Astrocyte (in vitro differentiated cells and primary cell): ENCODE data around the gene ATP1B2. TPM values are rescaled to one million over a fixed set of nuclear protein-coding genes. Genes with fewer than 3 reads are reported as not detected.

Experiments used
- DNase-seq: peaks from one replicate; pipeline ENCODE4 v3.0.0-alpha.2; 2010; ENCODE audit warnings: low read depth
- FAIRE-seq: peaks from 2 replicates; lab custom pipeline; 2011; peaks lifted over from hg19 to GRCh38; lab: Jason Lieb, UNC
- H2AFZ ChIP-seq: 2 replicates; pipeline ENCODE4 v1.6.0; 2012; ENCODE audit warnings: low read depth, low read length, inconsistent platforms
- H3K27ac ChIP-seq: 2 replicates; pipeline ENCODE4 v1.5.1; 2011; ENCODE audit warnings: low read depth, low read length, inconsistent platforms
- H3K27me3 ChIP-seq: 2 replicates; pipeline ENCODE4 v1.6.0; 2011; ENCODE audit warnings: low read length, inconsistent platforms; ENCODE audit not compliant: insufficient read depth
- H3K36me3 ChIP-seq: 2 replicates; pipeline ENCODE4 v1.5.1; 2011; ENCODE audit warnings: low read length, inconsistent platforms; ENCODE audit not compliant: insufficient read depth
- H3K4me1 ChIP-seq: 2 replicates; pipeline ENCODE4 v1.5.1; 2011; ENCODE audit warnings: low read length, inconsistent platforms; ENCODE audit not compliant: insufficient read depth
- H3K4me2 ChIP-seq: 2 replicates; pipeline ENCODE4 v1.6.0; 2012; ENCODE audit warnings: low read length, inconsistent platforms
- H3K4me3 ChIP-seq: 2 replicates; pipeline ENCODE4 v1.5.1; 2011; ENCODE audit warnings: low read depth, mild to moderate bottlenecking, low read length, inconsistent platforms; ENCODE audit not compliant: insufficient read depth
- H3K79me2 ChIP-seq: 2 replicates; pipeline ENCODE4 v1.6.0; 2012; ENCODE audit warnings: mild to moderate bottlenecking, low read length, inconsistent platforms; ENCODE audit not compliant: insufficient read depth
- H3K9ac ChIP-seq: 2 replicates; pipeline ENCODE4 v1.6.0; 2012; ENCODE audit warnings: mild to moderate bottlenecking, low read length, inconsistent platforms
- H3K9me3 ChIP-seq: 2 replicates; pipeline ENCODE4 v1.5.1; 2012; ENCODE audit warnings: low read depth, mild to moderate bottlenecking, low read length, inconsistent platforms; ENCODE audit not compliant: insufficient read depth
- H4K20me1 ChIP-seq: 2 replicates; pipeline ENCODE4 v1.6.0; 2012; ENCODE audit warnings: low read length, inconsistent platforms; ENCODE audit not compliant: insufficient read depth
- H3K27ac Mint-ChIP-seq: one replicate; pipeline ENCODE4 v1.8.0; 2021; ENCODE audit warnings: mild to moderate bottlenecking, mixed read lengths; ENCODE audit not compliant: unreplicated experiment
- H3K27me3 Mint-ChIP-seq: one replicate; pipeline ENCODE4 v1.8.0; 2021; ENCODE audit warnings: low read depth, mixed read lengths; ENCODE audit not compliant: unreplicated experiment
- H3K36me3 Mint-ChIP-seq: one replicate; pipeline ENCODE4 v1.8.0; 2021; ENCODE audit warnings: low read depth, mixed read lengths; ENCODE audit not compliant: unreplicated experiment
- H3K4me1 Mint-ChIP-seq: one replicate; pipeline ENCODE4 v1.8.0; 2021; ENCODE audit warnings: low read depth, mixed read lengths; ENCODE audit not compliant: unreplicated experiment
- H3K4me3 Mint-ChIP-seq: one replicate; pipeline ENCODE4 v1.8.0; 2021; ENCODE audit warnings: mild to moderate bottlenecking, moderate library complexity, mixed read lengths; ENCODE audit not compliant: unreplicated experiment
- H3K9me3 Mint-ChIP-seq: one replicate; pipeline ENCODE4 v1.8.0; 2021; ENCODE audit warnings: mild to moderate bottlenecking, mixed read lengths; ENCODE audit not compliant: unreplicated experiment
- EZH2 ChIP-seq: IDR thresholded peaks from 2 replicates; pipeline ENCODE4 v1.6.1; 2012; ENCODE audit warnings: mild to moderate bottlenecking, low read length, inconsistent platforms; ENCODE audit not compliant: insufficient read depth
- total RNA-seq: library from RNA; stranded (reverse); gene quantifications from 2 replicates; pipeline ENCODE4 v1.2.1, GENCODE V29; 2021
- TF ChIP-seq, protein P1 (sequence below): IDR thresholded peaks from 2 replicates; pipeline ENCODE4 v1.5.1; 2011; ENCODE audit warnings: low read depth, mild to moderate bottlenecking, inconsistent platforms, low read length, moderate library complexity; ENCODE audit not compliant: insufficient read depth

ATP1B2 gene
- total RNA-seq, 1 donor from 2014 or later: 0.89 TPM

DNA sequence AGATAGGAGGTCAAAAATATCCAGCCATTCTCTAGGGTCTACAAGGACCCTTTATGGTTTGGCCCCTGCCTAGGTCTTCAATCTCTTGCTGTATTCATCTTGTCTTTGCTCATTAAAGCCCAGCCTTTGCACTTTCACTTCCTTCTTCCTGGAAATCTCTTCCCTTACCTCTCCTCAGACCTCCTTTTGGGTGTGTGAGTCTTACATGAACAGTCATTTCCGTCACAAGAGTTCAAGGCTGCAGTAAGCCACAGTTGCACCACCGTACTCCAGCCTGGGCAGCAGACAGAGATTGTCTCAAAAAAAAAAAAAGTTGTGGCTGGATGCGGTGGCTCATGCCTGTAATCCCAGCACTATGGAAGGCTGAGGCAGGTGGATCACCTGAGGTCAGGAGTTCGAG, 6.0 kb upstream of the ATP1B2 start:
- H3K4me3 ChIP-seq: no peak overlapping the region
- no peaks in the 10 kb centered on the region for H3K79me2 ChIP-seq
- FAIRE-seq: no peak
- no peaks in the 10 kb centered on the region for H3K4me1 ChIP-seq
- DNase-seq: no peak
- no peak overlapping the region for H2AFZ ChIP-seq
- H3K36me3 ChIP-seq: no peaks in the 10 kb centered on the region
- Mint-ChIP-seq H3K9me3 (peaks cover 4% of the 10 kb centered on the region), H3K4me1 (no peaks in the 10 kb centered on the region), H3K36me3 (peaks cover 2% of the 10 kb centered on the region), H3K4me3 (no peak overlapping the region), H3K27me3 (peaks cover 25% of the 10 kb centered on the region), H3K27ac (no peak overlapping the region)
- no peak overlapping the region for H3K27ac ChIP-seq
- no peak overlapping the region for H3K4me2 ChIP-seq
- peaks cover 4% of the 10 kb centered on the region for H3K27me3 ChIP-seq
- no peak overlapping the region for H3K9ac ChIP-seq
- no peaks in the 10 kb centered on the region for H4K20me1 ChIP-seq
- no peaks in the 10 kb centered on the region for H3K9me3 ChIP-seq
- no peak for TF ChIP-seq EZH2
- TF ChIP-seq, protein P1, sequence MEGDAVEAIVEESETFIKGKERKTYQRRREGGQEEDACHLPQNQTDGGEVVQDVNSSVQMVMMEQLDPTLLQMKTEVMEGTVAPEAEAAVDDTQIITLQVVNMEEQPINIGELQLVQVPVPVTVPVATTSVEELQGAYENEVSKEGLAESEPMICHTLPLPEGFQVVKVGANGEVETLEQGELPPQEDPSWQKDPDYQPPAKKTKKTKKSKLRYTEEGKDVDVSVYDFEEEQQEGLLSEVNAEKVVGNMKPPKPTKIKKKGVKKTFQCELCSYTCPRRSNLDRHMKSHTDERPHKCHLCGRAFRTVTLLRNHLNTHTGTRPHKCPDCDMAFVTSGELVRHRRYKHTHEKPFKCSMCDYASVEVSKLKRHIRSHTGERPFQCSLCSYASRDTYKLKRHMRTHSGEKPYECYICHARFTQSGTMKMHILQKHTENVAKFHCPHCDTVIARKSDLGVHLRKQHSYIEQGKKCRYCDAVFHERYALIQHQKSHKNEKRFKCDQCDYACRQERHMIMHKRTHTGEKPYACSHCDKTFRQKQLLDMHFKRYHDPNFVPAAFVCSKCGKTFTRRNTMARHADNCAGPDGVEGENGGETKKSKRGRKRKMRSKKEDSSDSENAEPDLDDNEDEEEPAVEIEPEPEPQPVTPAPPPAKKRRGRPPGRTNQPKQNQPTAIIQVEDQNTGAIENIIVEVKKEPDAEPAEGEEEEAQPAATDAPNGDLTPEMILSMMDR: no peak

DNA sequence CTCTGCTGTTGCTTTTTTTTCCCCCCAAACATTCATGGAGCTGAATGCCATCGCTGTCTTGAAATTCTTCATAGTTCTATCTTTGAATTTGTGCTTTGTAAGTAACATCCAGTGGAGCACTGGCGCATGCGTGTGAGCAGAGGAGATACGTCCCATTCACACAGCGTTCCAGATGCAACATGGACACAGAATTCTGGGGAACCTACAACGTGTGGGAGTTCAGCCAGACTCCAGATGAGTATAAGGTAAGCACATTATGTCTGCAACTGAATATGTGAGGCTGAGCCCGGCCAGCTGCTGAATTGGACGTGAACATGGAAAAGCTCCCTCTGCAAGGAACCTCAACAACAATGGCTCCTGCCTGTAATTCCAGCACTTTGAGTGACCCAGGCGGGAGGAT, 4.3 kb upstream of the ATP1B2 start:
- no peak overlapping the region for H3K4me2 ChIP-seq
- no peak for FAIRE-seq
- H3K27me3 Mint-ChIP-seq: peaks cover 38% of the 10 kb centered on the region
- peaks cover 16% of the 10 kb centered on the region for H3K27me3 ChIP-seq
- H3K27ac Mint-ChIP-seq: no peak overlapping the region
- no peaks in the 10 kb centered on the region for H3K79me2 ChIP-seq
- no peak overlapping the region for H3K27ac ChIP-seq
- H2AFZ ChIP-seq: no peak overlapping the region
- H3K4me1 Mint-ChIP-seq: no peaks in the 10 kb centered on the region
- DNase-seq: no peak
- H4K20me1 ChIP-seq: no peaks in the 10 kb centered on the region
- peaks cover 4% of the 10 kb centered on the region for H3K4me1 ChIP-seq
- no peaks in the 10 kb centered on the region for H3K9me3 ChIP-seq
- no peaks in the 10 kb centered on the region for H3K36me3 ChIP-seq
- H3K4me3 Mint-ChIP-seq: no peak overlapping the region
- TF ChIP-seq EZH2: no peak
- TF ChIP-seq, protein P1: no peak
- peaks cover 4% of the 10 kb centered on the region for H3K9me3 Mint-ChIP-seq
- H3K36me3 Mint-ChIP-seq: peaks cover 2% of the 10 kb centered on the region
- no peak overlapping the region for H3K4me3 ChIP-seq
- no peak overlapping the region for H3K9ac ChIP-seq

- no peak overlapping the region for H2AFZ ChIP-seq
- Mint-ChIP-seq H3K27ac (no peak overlapping the region), H3K4me3 (peak overlapping the region; percentile 9), H3K36me3 (no peaks in the 10 kb centered on the region), H3K27me3 (peaks cover 34% of the 10 kb centered on the region), H3K4me1 (no peaks in the 10 kb centered on the region), H3K9me3 (no peaks in the 10 kb centered on the region)
- H3K27me3 ChIP-seq: peaks cover 21% of the 10 kb centered on the region
- no peak overlapping the region for H3K4me3 ChIP-seq
- no peaks in the 10 kb centered on the region for H4K20me1 ChIP-seq
- H3K9ac ChIP-seq: no peak overlapping the region
- H3K4me2 ChIP-seq: no peak overlapping the region
- no peak for TF ChIP-seq EZH2
- TF ChIP-seq, protein P1: no peak
- no peak overlapping the region for H3K27ac ChIP-seq
- no peak for DNase-seq
- no peaks in the 10 kb centered on the region for H3K9me3 ChIP-seq
- H3K4me1 ChIP-seq: peaks cover 8% of the 10 kb centered on the region
- FAIRE-seq: no peak
- H3K36me3 ChIP-seq: no peaks in the 10 kb centered on the region
- no peaks in the 10 kb centered on the region for H3K79me2 ChIP-seq
Measured at GRCh38 chr17:7647018-7647417, 3.7 kb upstream of the ATP1B2 start.
